Hepatocyte (in vitro differentiated cells): ENCODE data around the gene NSUN3.

Experiments
- EZH2 ChIP-seq: fragments of 200-600 bp; sonication (generic); IDR thresholded peaks from 2 replicates; pipeline ENCODE4 v1.6.1; 2016; ENCODE audit warnings: antibody characterized with exemption, mild to moderate bottlenecking, borderline replicate concordance
- EZH2phosphoT487 ChIP-seq: fragments of 200-600 bp; sonication (generic); IDR thresholded peaks from one replicate; pipeline ENCODE4 v1.6.1; 2018; ENCODE audit warnings: antibody characterized with exemption, mild to moderate bottlenecking, low read depth, moderate library complexity; ENCODE audit not compliant: unreplicated experiment, severe bottlenecking
- TF ChIP-seq, protein P1 (sequence below): fragments of 200-600 bp; sonication (generic); IDR thresholded peaks from 2 replicates; pipeline ENCODE4 v1.5.1; 2016; ENCODE audit warnings: antibody characterized with exemption, mild to moderate bottlenecking; ENCODE audit not compliant: poor library complexity

DNA sequence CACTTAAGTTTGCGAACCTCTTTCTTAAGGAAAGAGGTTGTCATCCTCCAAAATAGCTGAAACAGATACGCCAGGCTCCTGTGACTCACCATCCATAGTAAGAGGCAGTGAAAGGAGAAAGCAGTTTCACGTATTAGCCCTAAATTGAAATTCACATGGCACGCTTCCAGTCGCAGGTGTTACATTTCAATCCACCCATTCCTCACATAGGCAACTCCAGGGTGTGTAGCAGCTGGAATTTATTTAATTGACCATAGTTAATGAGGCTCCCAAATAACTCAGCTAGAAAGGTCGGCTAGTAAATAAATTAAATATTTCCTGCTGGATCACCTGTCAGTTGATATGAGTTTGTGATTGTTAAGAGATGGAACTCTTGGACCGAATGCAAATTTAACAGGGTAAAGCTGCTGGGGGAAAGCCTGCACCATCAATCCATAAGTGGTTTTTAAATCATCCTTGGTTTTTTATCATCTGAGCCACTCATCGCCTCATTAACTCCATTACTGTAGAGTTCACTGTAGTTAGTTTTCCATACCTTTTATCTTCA, 19.6 kb downstream of the NSUN3 start:
- TF ChIP-seq, protein P1, sequence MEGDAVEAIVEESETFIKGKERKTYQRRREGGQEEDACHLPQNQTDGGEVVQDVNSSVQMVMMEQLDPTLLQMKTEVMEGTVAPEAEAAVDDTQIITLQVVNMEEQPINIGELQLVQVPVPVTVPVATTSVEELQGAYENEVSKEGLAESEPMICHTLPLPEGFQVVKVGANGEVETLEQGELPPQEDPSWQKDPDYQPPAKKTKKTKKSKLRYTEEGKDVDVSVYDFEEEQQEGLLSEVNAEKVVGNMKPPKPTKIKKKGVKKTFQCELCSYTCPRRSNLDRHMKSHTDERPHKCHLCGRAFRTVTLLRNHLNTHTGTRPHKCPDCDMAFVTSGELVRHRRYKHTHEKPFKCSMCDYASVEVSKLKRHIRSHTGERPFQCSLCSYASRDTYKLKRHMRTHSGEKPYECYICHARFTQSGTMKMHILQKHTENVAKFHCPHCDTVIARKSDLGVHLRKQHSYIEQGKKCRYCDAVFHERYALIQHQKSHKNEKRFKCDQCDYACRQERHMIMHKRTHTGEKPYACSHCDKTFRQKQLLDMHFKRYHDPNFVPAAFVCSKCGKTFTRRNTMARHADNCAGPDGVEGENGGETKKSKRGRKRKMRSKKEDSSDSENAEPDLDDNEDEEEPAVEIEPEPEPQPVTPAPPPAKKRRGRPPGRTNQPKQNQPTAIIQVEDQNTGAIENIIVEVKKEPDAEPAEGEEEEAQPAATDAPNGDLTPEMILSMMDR: no peak
- TF ChIP-seq EZH2 (no peak), EZH2phosphoT487 (no peak)
